ENCODE results near the gene METTL16.

METTL16 gene

DNA sequence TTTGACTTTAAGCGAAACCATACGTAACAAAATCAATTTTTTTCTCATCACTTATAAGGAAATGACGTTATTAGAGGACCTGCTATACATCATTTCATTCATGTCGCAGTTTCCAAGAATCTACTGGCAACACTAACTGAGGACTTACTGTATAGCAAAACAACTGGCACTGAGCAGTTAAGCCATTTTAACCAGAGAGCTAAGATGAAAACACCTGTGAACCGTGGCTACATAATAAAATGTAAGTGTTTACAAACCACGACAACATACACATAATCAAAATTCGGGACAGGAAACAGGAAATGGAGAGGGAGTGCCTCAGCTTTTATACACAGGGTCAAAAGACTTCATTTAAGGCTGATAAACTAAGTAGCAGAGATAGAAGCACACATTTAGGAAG, 29.5 kb downstream of the METTL16 start:
- no peak for DNase-seq (ENCODE audit: low read depth)
- TF ChIP-seq, protein P1, sequence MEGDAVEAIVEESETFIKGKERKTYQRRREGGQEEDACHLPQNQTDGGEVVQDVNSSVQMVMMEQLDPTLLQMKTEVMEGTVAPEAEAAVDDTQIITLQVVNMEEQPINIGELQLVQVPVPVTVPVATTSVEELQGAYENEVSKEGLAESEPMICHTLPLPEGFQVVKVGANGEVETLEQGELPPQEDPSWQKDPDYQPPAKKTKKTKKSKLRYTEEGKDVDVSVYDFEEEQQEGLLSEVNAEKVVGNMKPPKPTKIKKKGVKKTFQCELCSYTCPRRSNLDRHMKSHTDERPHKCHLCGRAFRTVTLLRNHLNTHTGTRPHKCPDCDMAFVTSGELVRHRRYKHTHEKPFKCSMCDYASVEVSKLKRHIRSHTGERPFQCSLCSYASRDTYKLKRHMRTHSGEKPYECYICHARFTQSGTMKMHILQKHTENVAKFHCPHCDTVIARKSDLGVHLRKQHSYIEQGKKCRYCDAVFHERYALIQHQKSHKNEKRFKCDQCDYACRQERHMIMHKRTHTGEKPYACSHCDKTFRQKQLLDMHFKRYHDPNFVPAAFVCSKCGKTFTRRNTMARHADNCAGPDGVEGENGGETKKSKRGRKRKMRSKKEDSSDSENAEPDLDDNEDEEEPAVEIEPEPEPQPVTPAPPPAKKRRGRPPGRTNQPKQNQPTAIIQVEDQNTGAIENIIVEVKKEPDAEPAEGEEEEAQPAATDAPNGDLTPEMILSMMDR (IDR thresholded peaks at IDR 0.05; ENCODE audit: control insufficient read depth, extremely low read depth, insufficient read depth), result no peak
- no peak overlapping the region for H3K4me3 ChIP-seq (ENCODE audit: low read depth, low read length)

- no peak overlapping the region for H3K4me3 ChIP-seq (ENCODE audit: low read depth, low read length)
- no peak for DNase-seq (ENCODE audit: low read depth)
- TF ChIP-seq, protein P1 (IDR thresholded peaks at IDR 0.05; ENCODE audit: control insufficient read depth, extremely low read depth, insufficient read depth), result no peak
Observed at GRCh38 chr17:2481760-2482159, 29.9 kb downstream of the METTL16 start.

DNA sequence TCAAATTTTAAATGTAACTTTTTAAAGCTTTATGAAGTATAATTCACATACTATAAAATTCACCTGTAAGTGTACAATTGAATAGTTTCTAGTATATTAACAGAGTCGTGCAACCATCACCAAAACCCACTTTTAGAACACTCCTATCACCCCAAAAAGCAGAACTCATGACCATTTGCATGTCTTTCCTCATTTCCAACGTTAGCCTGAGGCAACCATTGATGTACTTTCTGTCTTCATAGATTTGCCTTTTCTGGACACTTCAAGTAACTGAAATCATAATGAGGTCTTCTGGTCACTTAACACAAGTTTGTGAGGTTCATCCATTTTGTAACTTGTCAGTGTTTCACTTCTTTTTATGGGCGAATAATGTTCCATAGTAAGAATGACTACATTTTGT, 33.2 kb downstream of the METTL16 start:
- H3K4me3 ChIP-seq (ENCODE audit: low read depth, low read length), result no peak overlapping the region
- TF ChIP-seq, protein P1 (IDR thresholded peaks at IDR 0.05; ENCODE audit: control insufficient read depth, extremely low read depth, insufficient read depth), result no peak
- no peak for DNase-seq (ENCODE audit: low read depth)

GRCh38 chr17:2475056-2475455, 36.6 kb downstream of the METTL16 start:
- DNase-seq (ENCODE audit: low read depth), result no peak
- H3K4me3 ChIP-seq (ENCODE audit: low read depth, low read length), result no peak overlapping the region
- TF ChIP-seq, protein P1 (IDR thresholded peaks at IDR 0.05; ENCODE audit: control insufficient read depth, extremely low read depth, insufficient read depth), result no peak

DNA sequence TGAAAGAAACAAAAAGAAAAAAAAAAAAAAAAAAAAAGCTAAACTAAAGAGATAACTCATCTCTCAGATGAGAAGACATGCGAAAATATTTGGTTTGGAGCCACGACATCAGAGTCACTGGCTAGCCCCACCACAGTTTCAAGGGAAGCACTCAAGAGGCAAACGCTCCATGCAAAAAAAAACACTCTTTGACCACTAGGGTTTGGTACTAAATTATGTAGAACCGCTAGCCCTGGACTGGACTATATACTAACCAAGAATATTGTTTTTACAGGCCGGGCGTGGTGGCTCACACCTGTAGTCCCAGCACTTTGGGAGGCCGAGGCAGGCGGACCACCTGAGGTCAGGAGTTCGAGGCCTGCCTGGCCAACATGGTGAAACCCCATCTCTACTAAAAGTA, 37.3 kb downstream of the METTL16 start:
- TF ChIP-seq, protein P1 (IDR thresholded peaks at IDR 0.05; ENCODE audit: control insufficient read depth, extremely low read depth, insufficient read depth), result no peak
- H3K4me3 ChIP-seq (ENCODE audit: low read depth, low read length), result no peak overlapping the region
- DNase-seq (ENCODE audit: low read depth), result no peak

DNA sequence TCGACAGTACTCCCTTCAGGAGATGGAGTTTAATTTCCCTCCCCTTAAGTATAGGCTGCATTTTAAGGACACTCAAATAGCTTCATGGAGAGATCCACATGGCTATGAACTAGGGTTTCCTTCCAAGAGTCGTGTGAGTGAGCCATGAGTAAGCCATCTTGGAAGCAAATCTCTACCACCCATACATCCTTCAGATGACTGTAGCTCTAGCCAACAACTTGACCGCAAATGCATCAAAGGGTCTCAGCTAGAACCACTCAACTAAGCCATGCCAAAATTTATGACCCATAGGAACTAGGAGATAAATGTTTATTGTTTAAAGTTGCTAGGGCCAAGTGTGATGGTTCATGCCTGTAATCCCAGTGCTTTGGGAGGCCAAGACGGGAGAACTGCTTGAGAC, 43.4 kb downstream of the METTL16 start:
- TF ChIP-seq, protein P1 (IDR thresholded peaks at IDR 0.05; ENCODE audit: control insufficient read depth, extremely low read depth, insufficient read depth), result no peak
- H3K4me3 ChIP-seq (ENCODE audit: low read depth, low read length), result no peak overlapping the region
- DNase-seq (ENCODE audit: low read depth), result no peak

DNA sequence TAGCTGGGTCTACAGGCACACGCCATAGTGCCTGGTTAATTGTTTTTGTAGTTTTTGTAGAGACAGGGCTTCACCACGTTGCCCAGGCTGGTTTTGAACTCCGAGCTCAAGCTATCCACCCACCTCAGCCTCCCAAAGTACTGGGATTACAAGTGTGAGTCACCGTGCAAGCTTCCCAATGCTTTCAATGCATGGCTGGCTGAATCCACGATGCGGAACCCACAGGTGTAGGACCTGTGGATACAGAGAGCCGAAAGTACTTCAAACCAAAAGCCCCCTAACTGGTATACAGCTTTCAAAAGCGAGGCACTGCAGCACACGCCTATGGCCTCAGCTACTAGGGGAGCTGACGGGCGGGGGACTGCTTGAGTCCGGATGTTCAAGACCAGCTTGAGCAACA, 44.8 kb downstream of the METTL16 start:
- TF ChIP-seq, protein P1 (IDR thresholded peaks at IDR 0.05; ENCODE audit: control insufficient read depth, extremely low read depth, insufficient read depth), result no peak
- DNase-seq (ENCODE audit: low read depth), result no peak
- H3K4me3 ChIP-seq (ENCODE audit: low read depth, low read length), result no peak overlapping the region

Measured in LNCaP clone FGC (cell line).